ENCODE data around the gene PTPRA.
"Not testable (repeated sequence)": the region's sequence is repeated elsewhere in the genome, so short reads cannot be mapped to it uniquely, and the experiment has no call there.

Gene PTPRA

GRCh38 chr20:3047486-3048419 is 174.5 kb downstream of the PTPRA start:
- H3K4me3 ChIP-seq (ENCODE audit: low read depth, low read length), result peak overlapping the region; percentile 85
- no peak for DNase-seq (ENCODE audit: low read depth)
- TF ChIP-seq, protein P1, sequence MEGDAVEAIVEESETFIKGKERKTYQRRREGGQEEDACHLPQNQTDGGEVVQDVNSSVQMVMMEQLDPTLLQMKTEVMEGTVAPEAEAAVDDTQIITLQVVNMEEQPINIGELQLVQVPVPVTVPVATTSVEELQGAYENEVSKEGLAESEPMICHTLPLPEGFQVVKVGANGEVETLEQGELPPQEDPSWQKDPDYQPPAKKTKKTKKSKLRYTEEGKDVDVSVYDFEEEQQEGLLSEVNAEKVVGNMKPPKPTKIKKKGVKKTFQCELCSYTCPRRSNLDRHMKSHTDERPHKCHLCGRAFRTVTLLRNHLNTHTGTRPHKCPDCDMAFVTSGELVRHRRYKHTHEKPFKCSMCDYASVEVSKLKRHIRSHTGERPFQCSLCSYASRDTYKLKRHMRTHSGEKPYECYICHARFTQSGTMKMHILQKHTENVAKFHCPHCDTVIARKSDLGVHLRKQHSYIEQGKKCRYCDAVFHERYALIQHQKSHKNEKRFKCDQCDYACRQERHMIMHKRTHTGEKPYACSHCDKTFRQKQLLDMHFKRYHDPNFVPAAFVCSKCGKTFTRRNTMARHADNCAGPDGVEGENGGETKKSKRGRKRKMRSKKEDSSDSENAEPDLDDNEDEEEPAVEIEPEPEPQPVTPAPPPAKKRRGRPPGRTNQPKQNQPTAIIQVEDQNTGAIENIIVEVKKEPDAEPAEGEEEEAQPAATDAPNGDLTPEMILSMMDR (IDR thresholded peaks at IDR 0.05; ENCODE audit: control insufficient read depth, extremely low read depth, insufficient read depth), result no peak

DNA sequence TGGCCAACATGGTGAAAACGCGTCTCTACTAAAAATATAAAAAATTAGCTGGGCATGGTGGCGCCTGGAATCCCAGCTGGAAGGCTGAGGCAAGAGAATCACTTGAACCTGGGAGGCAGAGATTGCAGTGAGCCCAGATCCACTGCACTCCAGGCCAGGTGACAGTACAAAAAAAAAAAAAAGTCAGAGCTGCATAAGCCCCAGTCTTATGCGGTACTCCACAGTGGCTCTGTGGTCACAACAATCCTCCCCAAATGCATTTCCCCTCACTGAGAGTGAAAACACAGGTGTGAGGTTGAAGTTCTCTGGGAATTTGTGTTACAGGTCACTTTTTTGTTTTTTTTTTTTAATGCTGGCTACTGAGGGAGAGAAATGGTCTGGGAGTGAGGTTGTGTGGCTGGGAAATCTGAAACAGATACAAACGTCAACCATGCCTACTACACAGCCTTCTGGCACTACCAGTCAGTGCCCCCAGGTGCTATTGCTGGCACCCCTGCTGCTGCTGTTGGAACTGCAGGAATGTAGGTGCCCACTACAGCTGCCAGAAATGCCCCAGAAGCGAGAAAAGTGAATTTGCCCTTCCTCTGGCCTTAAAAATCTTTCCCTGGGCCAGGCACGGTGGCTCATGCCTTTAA is 178.2 kb downstream of the PTPRA start:
- TF ChIP-seq, protein P1 (IDR thresholded peaks at IDR 0.05; ENCODE audit: control insufficient read depth, extremely low read depth, insufficient read depth), result no peak
- H3K4me3 ChIP-seq (ENCODE audit: low read depth, low read length), result no peak overlapping the region
- DNase-seq (ENCODE audit: low read depth), result no peak

GRCh38 chr20:3059489-3059888 is 186.2 kb downstream of the PTPRA start:
- no peak overlapping the region for H3K4me3 ChIP-seq (ENCODE audit: low read depth, low read length)
- no peak for DNase-seq (ENCODE audit: low read depth)
- TF ChIP-seq, protein P1 (IDR thresholded peaks at IDR 0.05; ENCODE audit: control insufficient read depth, extremely low read depth, insufficient read depth), result no peak

GRCh38 chr20:3064119-3064518 is 190.8 kb downstream of the PTPRA start:
- DNase-seq (ENCODE audit: low read depth); H3K4me3 ChIP-seq (ENCODE audit: low read depth, low read length): not testable (repeated sequence)

GRCh38 chr20:3067139-3068014 is 194.1 kb downstream of the PTPRA start:
- no peak for DNase-seq (ENCODE audit: low read depth)
- TF ChIP-seq, protein P1 (IDR thresholded peaks at IDR 0.05; ENCODE audit: control insufficient read depth, extremely low read depth, insufficient read depth), result no peak
- H3K4me3 ChIP-seq (ENCODE audit: low read depth, low read length), result no peak overlapping the region

GRCh38 chr20:3068075-3068474 is 194.8 kb downstream of the PTPRA start:
- H3K4me3 ChIP-seq (ENCODE audit: low read depth, low read length), result no peak overlapping the region
- TF ChIP-seq, protein P1 (IDR thresholded peaks at IDR 0.05; ENCODE audit: control insufficient read depth, extremely low read depth, insufficient read depth), result no peak
- no peak for DNase-seq (ENCODE audit: low read depth)
